ENCODE measurements around the gene PSMD13. TPM values are rescaled to one million over a fixed set of nuclear protein-coding genes. Genes with fewer than 3 reads are reported as not detected.

PSMD13 gene
- total and polyA plus RNA-seq, 2 of the 13 experiments (the other 11 are each of a cell fraction or from before 2014, with no cell fraction given) = 83.0 to 117 TPM

GRCh38 chr11:236774-237767 lies at the start of gene PSMD13 (continued):
- TF ChIP-seq ZNF530 (CRISPR knock-in tag; IDR thresholded peaks at IDR 0.05; ENCODE audit: low read depth) = no peak
- TF ChIP-seq FOXP4 (CRISPR knock-in tag; IDR thresholded peaks at IDR 0.05) = 0 out of 2 replicates have a peak, but pooled peaks have one; percentile 25
- TF ChIP-seq XBP1 (CRISPR knock-in tag; IDR thresholded peaks at IDR 0.05) = no peak
- peak; percentile 52; the same call in 1 of the 2 replicates for TF ChIP-seq ZFP36L2 (CRISPR knock-in tag; IDR thresholded peaks at IDR 0.05)
- TF ChIP-seq RBAK (CRISPR knock-in tag; IDR thresholded peaks at IDR 0.05) = no peak
- 0 out of 2 replicates have a peak, but pooled peaks have one; percentile 69 for TF ChIP-seq ZFP41 (CRISPR knock-in tag; IDR thresholded peaks at IDR 0.05; ENCODE audit: borderline replicate concordance)
- TF ChIP-seq BCL3 (CRISPR knock-in tag; IDR thresholded peaks at IDR 0.05) = 0 out of 2 replicates have a peak, but pooled peaks have one; percentile 69
- no peak for TF ChIP-seq ATM (IDR thresholded peaks at IDR 0.05; ENCODE audit: borderline replicate concordance)
- no peak for TF ChIP-seq CSRNP2 (CRISPR knock-in tag; conservative IDR thresholded peaks at IDR 0.05; ENCODE audit: low read depth)
- TF ChIP-seq ZNF30 (CRISPR knock-in tag; IDR thresholded peaks at IDR 0.05) = no peak
- TF ChIP-seq ZNF609 (CRISPR knock-in tag; IDR thresholded peaks at IDR 0.05; ENCODE audit: borderline replicate concordance) = no peak; the same call in 1 of the 2 replicates
- peak; percentile 73; the same call in 1 of the 2 replicates for TF ChIP-seq ZNF280B (CRISPR knock-in tag; IDR thresholded peaks at IDR 0.05; ENCODE audit: borderline replicate concordance)
- TF ChIP-seq HES4 (CRISPR knock-in tag; IDR thresholded peaks at IDR 0.05; ENCODE audit: borderline replicate concordance) = no peak
- no peak for TF ChIP-seq STAT5B (CRISPR knock-in tag; IDR thresholded peaks at IDR 0.05)
- TF ChIP-seq ZBTB42 (CRISPR knock-in tag; IDR thresholded peaks at IDR 0.05) = 0 out of 2 replicates have a peak, but pooled peaks have one; percentile 37
- TF ChIP-seq ZNF879 (CRISPR knock-in tag; IDR thresholded peaks at IDR 0.05) = 0 out of 2 replicates have a peak, but pooled peaks have one; percentile 47

All from HepG2 (cell line).